ENCODE data around the gene MAZ. TPM values are rescaled to one million over a fixed set of nuclear protein-coding genes. Genes with fewer than 3 reads are reported as not detected.

The MAZ gene
- total and polyA plus RNA-seq, 2 of the 13 experiments (the other 11 are each of a cell fraction or from before 2014, with no cell fraction given), result 203 to 277 TPM

- TF ChIP-seq STAT6 (CRISPR knock-in tag; IDR thresholded peaks at IDR 0.05; ENCODE audit: borderline replicate concordance) (0 out of 2 replicates have a peak, but pooled peaks have one; percentile 44), ZSCAN25 (CRISPR knock-in tag; IDR thresholded peaks at IDR 0.05) (no peak; the same call in none of the 2 replicates), ZNF761 (CRISPR knock-in tag; conservative IDR thresholded peaks at IDR 0.05) (no peak), ZNF709 (CRISPR knock-in tag; IDR thresholded peaks at IDR 0.05) (no peak), DPF2 (CRISPR knock-in tag; IDR thresholded peaks at IDR 0.05; ENCODE audit: borderline replicate concordance, low read depth) (0 out of 2 replicates have a peak, but pooled peaks have one; percentile 5), NFYC (CRISPR knock-in tag; IDR thresholded peaks at IDR 0.05) (peak; percentile 77), ARNTL (CRISPR knock-in tag; IDR thresholded peaks at IDR 0.05) (no peak), ZNF674 (CRISPR knock-in tag; IDR thresholded peaks at IDR 0.05; ENCODE audit: low read depth) (no peak), PITX1 (CRISPR knock-in tag; IDR thresholded peaks at IDR 0.05) (peak; percentile 42; the same call in 1 of the 2 replicates), KLF9 (CRISPR knock-in tag; IDR thresholded peaks at IDR 0.05; ENCODE audit: low read depth) (no peak), ZNF383 (CRISPR knock-in tag; IDR thresholded peaks at IDR 0.05; ENCODE audit: borderline replicate concordance) (no peak), CC2D1A (CRISPR knock-in tag; IDR thresholded peaks at IDR 0.05) (no peak), ZBTB2 (CRISPR knock-in tag; IDR thresholded peaks at IDR 0.05; ENCODE audit: low read depth) (0 out of 2 replicates have a peak, but pooled peaks have one; percentile 14), ZNF34 (CRISPR knock-in tag; IDR thresholded peaks at IDR 0.05; ENCODE audit: borderline replicate concordance) (no peak), HNRNPH1 (optimal IDR thresholded peaks at IDR 0.05; ENCODE audit: low read depth, low read length) (peak; percentile 55), EEA1 (CRISPR knock-in tag; IDR thresholded peaks at IDR 0.05; ENCODE audit: borderline replicate concordance) (no peak), ZSCAN22 (CRISPR knock-in tag; IDR thresholded peaks at IDR 0.05) (no peak), RELA (CRISPR knock-in tag; IDR thresholded peaks at IDR 0.05) (peak; percentile 94), ZNF772 (CRISPR knock-in tag; IDR thresholded peaks at IDR 0.05) (no peak; the same call in 1 of the 2 replicates), NFYB (CRISPR knock-in tag; IDR thresholded peaks at IDR 0.05) (peak; percentile 81), E2F2 (CRISPR knock-in tag; IDR thresholded peaks at IDR 0.05; ENCODE audit: borderline replicate concordance) (no peak), HNRNPLL (IDR thresholded peaks at IDR 0.05; ENCODE audit: low read depth, low read length, poor library complexity, severe bottlenecking) (peak; percentile 77), THYN1 (CRISPR knock-in tag; IDR thresholded peaks at IDR 0.05; ENCODE audit: borderline replicate concordance, low read depth) (no peak)
Measured at GRCh38 chr16:29811170-29811895, 5.0 kb downstream of the MAZ start (continued).

All from HepG2 (cell line).